ENCODE measurements around the gene PRIMPOL.
A peak's percentile ranks its signal among the peaks of the same experiment; 100 is the strongest.
"Not testable (repeated sequence)": the region's sequence is repeated elsewhere in the genome, so short reads cannot be mapped to it uniquely, and the experiment has no call there.

PRIMPOL gene

DNA sequence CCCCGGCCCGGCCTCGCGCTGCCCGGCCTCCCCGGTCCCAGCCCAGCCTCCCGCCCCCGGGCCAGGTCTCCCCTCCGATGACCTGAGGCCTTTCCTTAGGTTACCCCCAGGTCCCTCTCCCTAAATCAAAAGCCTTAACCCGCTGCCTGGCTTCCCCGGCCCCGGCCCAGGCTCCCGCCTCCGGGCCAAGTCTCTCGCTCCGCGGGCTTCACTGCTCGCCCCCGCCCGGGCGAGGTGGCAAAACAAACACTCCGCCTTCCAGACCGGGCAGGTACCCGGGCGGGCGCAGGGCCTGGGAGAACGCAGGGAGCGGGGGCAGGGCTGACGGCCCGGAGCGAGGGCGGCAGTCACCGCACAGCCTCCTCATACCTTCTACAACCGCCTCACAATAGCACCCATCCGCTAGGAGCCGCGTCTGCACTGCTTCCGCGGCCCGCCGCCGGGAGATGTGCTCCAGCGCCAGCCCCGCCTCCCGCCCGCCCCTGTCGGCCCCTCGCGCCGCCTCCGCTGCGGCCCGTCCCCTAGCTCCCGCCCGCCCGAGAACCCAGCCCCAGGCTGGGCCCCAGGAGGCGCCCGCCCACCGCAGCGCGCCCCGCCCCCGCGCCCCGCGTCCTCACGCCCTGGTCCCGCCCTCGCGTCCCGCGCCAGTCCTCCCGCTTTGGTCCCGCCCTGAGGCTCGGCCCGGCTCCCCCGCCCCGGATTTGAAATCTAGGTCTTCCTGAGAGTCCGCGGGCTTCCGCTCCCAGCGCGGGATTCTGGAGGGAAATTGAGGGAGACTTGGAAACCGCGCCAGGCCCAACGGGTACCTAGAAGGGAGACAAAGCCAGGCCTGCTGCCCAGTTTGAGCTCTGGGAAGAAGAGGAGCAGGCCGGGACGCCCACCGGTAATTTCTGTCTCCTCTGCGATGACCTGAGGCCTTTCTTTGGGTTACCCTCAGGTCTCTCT, at the start of gene PRIMPOL, which contains the start of gene CASP3:
PRIMPOL (plus strand) TSS at position 713 of the 945 bp plus-strand sequence. CDS start 7,403 bp downstream, outside the sequence.
CASP3 (minus strand) TSS at position 422 of the 945 bp plus-strand sequence. CDS start 10,994 bp downstream, outside the sequence.
- DNase-seq = peak; percentile 92

- DNase-seq = not testable (repeated sequence)
These were observed 48.6 kb upstream of the PRIMPOL start for GRCh38 chr4:184600982-184601381.

DNA sequence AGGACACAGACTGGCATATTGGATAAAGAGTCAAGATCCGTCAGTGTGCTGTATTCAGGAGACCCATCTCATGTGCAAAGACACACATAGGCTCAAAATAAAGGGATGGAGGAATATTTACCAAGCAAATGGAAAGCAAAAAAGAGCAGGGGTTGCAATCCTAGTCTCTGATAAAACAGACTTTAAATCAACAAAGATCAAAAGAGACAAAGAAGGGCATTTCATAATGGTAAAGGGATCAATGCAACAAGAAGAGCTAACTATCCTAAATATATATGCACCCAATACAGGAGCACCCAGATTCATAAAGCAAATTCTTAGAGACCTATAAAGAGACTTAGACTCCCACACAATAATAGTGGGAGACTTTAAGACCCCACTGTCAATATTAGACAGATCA, 46.7 kb upstream of the PRIMPOL start:
- not testable (repeated sequence) for DNase-seq

- DNase-seq = not testable (repeated sequence)
These were observed 42.1 kb upstream of the PRIMPOL start for GRCh38 chr4:184607429-184607828.

DNA sequence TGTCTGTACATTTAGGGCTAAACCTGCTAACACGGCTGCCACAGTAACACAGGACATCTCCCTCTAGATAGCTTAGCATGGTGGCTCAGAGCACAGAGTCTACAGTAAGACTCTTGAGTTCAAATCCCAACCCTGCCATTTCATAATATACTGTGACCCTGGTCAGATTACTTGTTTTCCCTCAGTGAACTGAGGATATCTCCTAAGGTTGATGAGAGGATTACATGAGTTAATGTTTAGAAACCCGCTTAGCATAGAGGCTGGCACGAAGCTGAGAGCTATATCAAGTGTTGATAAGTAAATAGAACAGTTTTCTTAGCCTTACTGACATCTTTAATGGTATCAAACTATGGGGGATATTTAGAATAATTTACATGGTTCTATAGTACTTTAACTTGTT, 37.5 kb upstream of the PRIMPOL start:
- DNase-seq = no peak

DNA sequence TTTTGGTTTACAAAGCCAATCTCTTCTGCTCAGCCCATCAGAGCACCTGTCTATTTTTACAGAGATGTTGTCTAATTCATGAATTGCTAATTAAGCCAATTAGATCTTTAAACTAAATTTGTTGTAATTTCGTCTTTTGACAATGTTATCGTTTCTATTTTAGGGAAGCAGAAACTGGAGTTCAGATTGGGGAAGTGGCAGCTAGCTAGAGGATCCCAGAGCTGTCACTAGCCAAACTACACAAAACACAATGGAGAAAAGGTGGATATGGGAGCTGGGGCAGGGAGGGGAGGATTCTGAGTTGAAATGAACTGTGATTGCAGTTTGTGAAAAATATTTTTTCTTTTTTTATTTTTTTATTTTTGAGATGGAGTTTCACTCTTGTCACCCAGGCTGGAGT, 36.1 kb upstream of the PRIMPOL start:
- DNase-seq = no peak

GRCh38 chr4:184614509-184614908, 35.0 kb upstream of the PRIMPOL start:
- DNase-seq = no peak

GRCh38 chr4:184616168-184616567, 33.4 kb upstream of the PRIMPOL start:
- not testable (repeated sequence) for DNase-seq

DNA sequence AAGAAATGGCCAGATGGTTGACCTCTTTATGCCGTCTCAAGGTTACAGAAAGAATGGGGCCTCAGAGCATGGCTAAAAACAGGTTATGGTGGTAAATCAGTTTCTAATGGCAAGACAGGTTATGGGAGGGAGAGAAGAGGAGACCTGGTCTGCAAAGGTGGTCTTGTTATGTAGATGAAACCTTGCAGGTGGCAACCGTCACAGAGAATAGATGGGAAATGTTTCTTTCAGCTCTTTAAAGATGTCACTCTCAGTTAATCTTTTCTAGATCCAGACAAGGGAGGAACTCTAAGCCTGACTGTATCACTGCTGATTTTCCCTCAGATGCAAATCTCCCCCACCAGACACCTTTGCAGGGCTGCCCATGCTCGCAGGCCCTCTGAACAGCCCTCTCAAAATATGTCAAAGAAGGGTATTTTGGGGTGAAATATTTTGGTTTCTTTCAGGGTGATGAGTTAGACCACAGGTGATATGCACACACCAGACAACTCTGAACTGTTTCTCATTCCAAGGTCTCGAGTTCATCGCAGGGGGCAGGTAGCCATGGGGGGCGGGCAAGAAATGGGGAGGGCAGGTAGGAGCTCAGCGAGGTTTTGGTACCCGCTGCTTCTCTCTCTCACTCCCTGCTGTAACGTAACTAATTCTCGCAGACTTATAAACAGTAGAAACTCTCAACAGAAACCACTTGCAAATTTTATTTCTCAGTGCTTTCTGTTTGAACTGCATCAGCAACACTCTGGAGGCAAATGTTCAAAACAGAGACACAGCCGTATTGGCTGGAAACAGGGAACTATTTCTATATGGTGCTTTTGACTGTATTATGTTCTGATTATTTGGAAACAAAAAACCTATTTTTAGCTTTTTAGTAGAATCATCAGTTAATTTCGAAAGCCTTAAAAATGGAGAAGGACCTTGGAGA, 32.6 kb upstream of the PRIMPOL start:
- no peak for DNase-seq

GRCh38 chr4:184617600-184618196, 31.8 kb upstream of the PRIMPOL start:
- DNase-seq = no peak

- no peak for DNase-seq
These were observed 29.2 kb upstream of the PRIMPOL start for GRCh38 chr4:184620212-184620867.

- no peak for DNase-seq
These were observed 28.0 kb upstream of the PRIMPOL start for GRCh38 chr4:184621518-184621917.

GRCh38 chr4:184624504-184624903, 25.0 kb upstream of the PRIMPOL start:
- DNase-seq = not testable (repeated sequence)

DNA sequence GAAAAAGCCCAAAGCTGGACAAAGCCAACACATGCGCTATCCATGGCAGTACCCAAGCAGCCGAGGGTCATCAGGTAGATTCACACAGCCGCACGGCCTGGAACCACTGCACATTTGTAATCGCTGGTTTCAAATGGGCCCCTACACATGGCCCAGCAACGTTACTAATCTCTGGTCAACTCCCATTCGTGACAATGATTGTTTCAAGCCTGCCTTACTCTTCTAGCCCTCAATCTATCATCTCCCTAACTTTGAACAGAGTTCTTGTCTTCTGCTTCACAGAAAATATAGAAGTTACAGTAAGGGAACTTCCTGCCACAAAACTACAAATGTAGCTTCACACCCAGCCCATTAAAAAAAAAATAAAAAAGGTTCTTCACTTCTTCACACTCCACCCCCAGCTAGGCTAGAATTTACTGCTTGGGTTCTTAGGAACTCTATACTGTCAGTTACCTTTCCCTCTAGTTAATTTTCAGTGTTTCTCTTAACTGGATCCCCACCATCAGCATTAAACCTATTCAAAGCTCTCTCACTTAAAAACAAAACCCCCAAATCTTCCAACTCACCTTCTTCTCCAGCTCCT, 24.5 kb upstream of the PRIMPOL start:
- no peak for DNase-seq

DNA sequence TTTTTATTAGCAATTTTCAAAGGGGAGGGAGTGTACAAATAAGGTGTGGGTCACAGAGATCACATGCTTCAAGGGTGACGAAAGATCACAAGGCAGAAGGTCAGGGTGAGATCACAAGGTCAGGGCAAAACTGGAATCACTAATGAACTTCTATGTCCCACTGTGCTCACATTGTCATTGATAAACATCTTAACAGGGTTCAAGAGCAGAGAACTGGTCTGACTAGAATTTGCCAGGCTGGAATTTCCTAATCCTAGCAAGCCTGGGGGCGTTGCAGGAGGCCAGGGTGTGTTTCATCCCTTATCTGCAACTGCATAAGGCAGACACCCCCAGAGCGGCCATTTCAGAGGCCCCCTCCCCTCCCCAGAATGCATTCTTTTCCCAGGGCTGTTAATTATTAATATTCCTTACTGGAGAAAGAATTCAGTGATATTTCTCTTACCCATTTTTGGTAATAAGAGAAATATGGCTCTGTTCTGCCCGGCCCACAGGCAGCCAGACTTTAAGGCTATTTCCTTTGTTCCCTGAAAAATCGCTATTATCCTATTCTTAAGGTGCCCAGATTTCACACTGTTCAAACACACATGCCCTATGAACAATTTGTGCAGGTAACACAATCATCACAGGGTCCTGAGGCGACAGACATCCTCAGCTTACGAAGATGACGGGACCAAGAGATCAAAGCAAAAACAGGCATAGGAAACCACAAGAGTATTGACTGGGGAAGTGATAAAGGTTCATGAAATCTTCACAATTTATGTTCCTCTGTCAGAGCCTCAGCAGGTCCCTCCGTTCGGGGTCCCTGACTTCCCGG, 23.5 kb upstream of the PRIMPOL start:
- DNase-seq = not testable (repeated sequence)

DNA sequence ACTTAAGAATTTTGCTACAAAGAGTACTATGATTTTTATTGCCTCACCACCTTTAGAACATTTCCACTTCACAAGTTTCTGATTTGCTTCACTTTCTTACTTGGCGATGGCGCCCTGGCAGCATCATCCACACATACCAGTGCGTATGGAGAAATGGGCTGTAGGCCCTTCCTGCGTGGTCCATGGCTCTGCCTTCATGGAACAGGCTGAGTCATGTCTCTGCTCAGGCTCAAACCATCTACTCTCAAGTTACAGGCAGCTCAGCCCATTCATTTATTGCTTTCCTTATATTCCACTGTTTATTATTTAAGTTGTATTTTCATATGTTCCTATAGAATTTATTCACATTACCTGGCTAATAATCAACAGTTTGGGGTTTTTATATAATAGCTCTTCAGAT, 21.4 kb upstream of the PRIMPOL start:
- no peak for DNase-seq

- DNase-seq = no peak
These were observed 16.7 kb upstream of the PRIMPOL start for GRCh38 chr4:184632842-184633241.

DNA sequence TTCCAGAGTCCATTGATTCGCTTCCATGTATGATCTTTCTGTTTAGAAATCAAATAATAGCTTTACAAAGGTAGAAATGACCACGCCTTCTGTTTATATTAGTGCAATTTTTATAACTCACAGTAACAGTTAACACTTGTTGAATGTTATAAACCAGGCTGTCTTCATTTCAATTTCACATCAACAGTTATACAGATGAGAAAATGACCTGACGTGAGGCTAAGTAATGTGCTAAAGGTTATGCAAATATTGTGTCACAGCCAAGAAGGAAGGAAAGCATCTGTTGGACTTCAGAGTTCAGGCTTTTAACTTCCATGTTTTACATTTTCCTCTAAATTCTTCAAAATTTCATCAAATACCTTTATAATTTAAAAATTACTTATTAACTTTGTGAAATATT, 14.2 kb upstream of the PRIMPOL start:
- DNase-seq = no peak

DNA sequence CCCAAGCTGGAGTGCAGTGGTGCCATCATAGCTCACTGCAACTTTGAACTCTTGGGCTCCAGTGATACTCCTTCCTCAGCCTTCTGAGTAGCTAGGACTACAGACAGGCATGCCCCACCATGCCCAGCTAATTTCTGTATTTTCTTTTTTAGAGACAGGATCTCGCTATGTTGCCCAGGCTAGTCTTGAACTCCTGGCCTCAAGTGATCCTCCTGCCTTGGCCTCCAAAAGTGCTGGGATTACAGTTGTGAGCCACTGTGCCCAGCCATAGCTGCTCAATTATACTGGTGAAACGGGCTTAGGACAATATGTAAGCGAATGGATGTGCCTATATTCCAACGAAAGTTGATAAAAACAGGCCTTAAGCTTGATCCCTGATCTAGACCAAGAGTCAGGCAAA, 13.4 kb upstream of the PRIMPOL start:
- DNase-seq = no peak

GRCh38 chr4:184636897-184637296, 12.6 kb upstream of the PRIMPOL start:
- no peak for DNase-seq

DNA sequence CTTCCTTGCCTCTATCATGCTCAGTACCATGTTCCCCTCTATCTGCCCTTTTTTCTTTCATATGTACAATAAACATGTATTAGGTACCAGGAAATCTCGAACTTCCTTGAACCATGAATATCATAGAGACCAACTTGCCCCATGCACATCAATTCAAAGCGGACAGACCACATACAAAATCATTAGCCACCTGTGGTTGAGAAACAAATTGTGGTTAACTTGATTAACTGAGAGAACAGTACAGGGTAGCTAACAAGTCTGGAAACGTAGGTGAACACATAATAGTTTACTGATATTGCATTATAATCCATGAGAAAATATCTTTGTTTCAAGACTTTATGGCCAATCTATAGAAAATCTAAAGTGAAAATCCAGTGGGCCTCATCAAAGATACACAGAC, 8.5 kb upstream of the PRIMPOL start:
- DNase-seq = no peak

All from NCI-H345 (cell line).